Measurements from ENCODE around the gene OR52I1.

OR52I1 gene

GRCh38 chr11:4615856-4616444 is 22.1 kb downstream of the OR52I1 start:
- no peak overlapping the region for H3K4me3 ChIP-seq (ENCODE audit: low read depth in 1 of 2, low read length in 2 of 2)
- H3K4me1 ChIP-seq (ENCODE audit: control insufficient read depth in 1 of 2, insufficient read depth in 2 of 2, low read length in 2 of 2), result no peaks in the 10 kb centered on the region
- H3K27me3 ChIP-seq (ENCODE audit: low read depth, low read length), result no peaks in the 10 kb centered on the region
- H3K36me3 ChIP-seq (ENCODE audit: control insufficient read depth in 1 of 2, insufficient read depth in 2 of 2, low read length in 2 of 2), result no peaks in the 10 kb centered on the region
- H3K27ac ChIP-seq (ENCODE audit: low read length), result no peak overlapping the region
- H3K9me3 ChIP-seq (ENCODE audit: control insufficient read depth in 1 of 2, low read length in 2 of 2), result no peaks in the 10 kb centered on the region

DNA sequence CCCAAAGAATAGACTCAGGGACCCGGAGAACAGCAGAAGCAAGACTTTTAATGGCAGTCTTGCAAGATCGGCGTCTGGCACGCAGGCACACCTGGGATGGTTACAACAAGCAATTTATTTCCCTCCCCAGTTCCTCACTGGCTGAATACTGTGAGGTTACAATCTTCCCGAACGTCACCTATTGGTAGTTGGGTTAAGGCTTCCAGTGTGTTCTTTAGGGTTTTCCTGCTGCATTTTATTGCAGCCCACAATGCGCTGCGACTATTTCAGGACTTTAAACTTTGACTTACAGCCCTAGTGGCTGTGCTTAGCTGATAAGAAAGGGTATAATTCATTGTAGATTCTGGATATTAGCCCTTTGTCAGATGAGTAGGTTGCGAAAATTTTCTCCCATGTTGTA is 25.7 kb downstream of the OR52I1 start:
- Histone ChIP-seq H3K4me1 (ENCODE audit: control insufficient read depth in 1 of 2, insufficient read depth in 2 of 2, low read length in 2 of 2) (no peaks in the 10 kb centered on the region), H3K36me3 (ENCODE audit: control insufficient read depth in 1 of 2, insufficient read depth in 2 of 2, low read length in 2 of 2) (no peaks in the 10 kb centered on the region), H3K27ac (ENCODE audit: low read length) (no peak overlapping the region), H3K27me3 (ENCODE audit: low read depth, low read length) (no peaks in the 10 kb centered on the region), H3K4me3 (ENCODE audit: low read depth in 1 of 2, low read length in 2 of 2) (no peak overlapping the region), H3K9me3 (ENCODE audit: control insufficient read depth in 1 of 2, low read length in 2 of 2) (no peaks in the 10 kb centered on the region)

DNA sequence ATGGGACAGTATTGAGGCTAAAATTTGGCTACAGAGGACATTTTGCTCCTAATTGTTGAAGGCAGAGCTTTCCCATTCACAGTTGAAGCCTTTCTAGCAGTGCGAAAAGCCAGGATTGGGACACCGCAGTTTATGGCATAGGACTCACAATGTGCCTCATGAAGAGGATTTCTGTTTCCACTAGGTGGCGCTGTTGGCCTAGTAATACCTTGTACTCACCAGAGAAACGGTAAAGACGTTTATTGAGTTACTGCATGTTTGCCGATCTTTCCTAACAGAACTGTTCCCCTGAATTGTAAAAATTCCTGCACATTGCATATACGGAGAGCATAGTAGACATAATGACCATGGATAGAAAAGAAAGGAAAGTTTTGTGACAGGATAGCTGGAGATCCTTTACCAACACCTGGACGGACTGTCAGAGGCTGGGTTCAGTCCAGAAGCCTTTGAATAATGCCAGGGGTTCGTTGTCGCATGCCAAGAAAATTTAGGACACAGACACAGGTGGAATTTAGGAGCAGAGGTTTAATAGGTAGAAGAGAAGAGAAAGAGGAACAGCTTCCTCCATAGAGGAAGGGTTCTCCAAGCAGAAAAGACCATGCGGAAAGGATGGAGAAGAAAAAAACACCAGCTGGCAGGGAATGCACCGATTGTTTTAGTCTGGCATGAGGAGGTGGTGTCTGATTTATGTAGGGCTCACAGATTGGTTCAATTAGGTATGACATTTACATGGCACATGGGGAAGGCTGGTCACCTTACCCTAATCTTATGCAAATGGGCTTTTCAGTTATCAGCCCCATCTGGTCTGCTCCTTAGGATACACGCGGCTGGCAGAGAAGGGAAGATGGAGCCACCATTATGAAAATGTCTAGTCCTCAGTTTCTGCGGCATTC is 32.6 kb downstream of the OR52I1 start:
- Histone ChIP-seq H3K9me3 (ENCODE audit: control insufficient read depth in 1 of 2, low read length in 2 of 2) (peaks cover 0 to 14% of the 10 kb centered on the region in 2 donors), H3K4me1 (ENCODE audit: control insufficient read depth in 1 of 2, insufficient read depth in 2 of 2, low read length in 2 of 2) (no peaks in the 10 kb centered on the region), H3K27ac (ENCODE audit: low read length) (no peak overlapping the region), H3K4me3 (ENCODE audit: low read depth in 1 of 2, low read length in 2 of 2) (no peak overlapping the region), H3K36me3 (ENCODE audit: control insufficient read depth in 1 of 2, insufficient read depth in 2 of 2, low read length in 2 of 2) (no peaks in the 10 kb centered on the region), H3K27me3 (ENCODE audit: low read depth, low read length) (no peaks in the 10 kb centered on the region)

- H3K4me3 ChIP-seq (ENCODE audit: low read depth in 1 of 2, low read length in 2 of 2), result no peak overlapping the region
- H3K4me1 ChIP-seq (ENCODE audit: control insufficient read depth in 1 of 2, insufficient read depth in 2 of 2, low read length in 2 of 2), result no peaks in the 10 kb centered on the region
- H3K27me3 ChIP-seq (ENCODE audit: low read depth, low read length), result no peaks in the 10 kb centered on the region
- H3K9me3 ChIP-seq (ENCODE audit: control insufficient read depth in 1 of 2, low read length in 2 of 2), result no peaks in the 10 kb centered on the region
- no peaks in the 10 kb centered on the region for H3K36me3 ChIP-seq (ENCODE audit: control insufficient read depth in 1 of 2, insufficient read depth in 2 of 2, low read length in 2 of 2)
- no peak overlapping the region for H3K27ac ChIP-seq (ENCODE audit: low read length)
These were observed 42.3 kb downstream of the OR52I1 start for GRCh38 chr11:4636136-4636535.

- Histone ChIP-seq H3K4me3 (ENCODE audit: low read depth in 1 of 2, low read length in 2 of 2) (peak within 1 kb of the TSS; percentile 51 to 55), H3K4me1 (ENCODE audit: control insufficient read depth in 1 of 2, insufficient read depth in 2 of 2, low read length in 2 of 2) (no peaks in the 10 kb centered on the region), H3K27ac (ENCODE audit: low read length) (no peak within 1 kb of the TSS), H3K27me3 (ENCODE audit: low read depth, low read length) (no peaks in the 10 kb centered on the region), H3K9me3 (ENCODE audit: control insufficient read depth in 1 of 2, low read length in 2 of 2) (no peaks in the 10 kb centered on the region), H3K36me3 (ENCODE audit: control insufficient read depth in 1 of 2, insufficient read depth in 2 of 2, low read length in 2 of 2) (no peaks in the 10 kb centered on the region)
These were observed 43.3 kb downstream of the OR52I1 start, which contains the start of gene OR51D1 for GRCh38 chr11:4636962-4637661. OR51D1 (plus strand) TSS chr11:4637477; CDS start chr11:4639791, 2,314 bp downstream.

DNA sequence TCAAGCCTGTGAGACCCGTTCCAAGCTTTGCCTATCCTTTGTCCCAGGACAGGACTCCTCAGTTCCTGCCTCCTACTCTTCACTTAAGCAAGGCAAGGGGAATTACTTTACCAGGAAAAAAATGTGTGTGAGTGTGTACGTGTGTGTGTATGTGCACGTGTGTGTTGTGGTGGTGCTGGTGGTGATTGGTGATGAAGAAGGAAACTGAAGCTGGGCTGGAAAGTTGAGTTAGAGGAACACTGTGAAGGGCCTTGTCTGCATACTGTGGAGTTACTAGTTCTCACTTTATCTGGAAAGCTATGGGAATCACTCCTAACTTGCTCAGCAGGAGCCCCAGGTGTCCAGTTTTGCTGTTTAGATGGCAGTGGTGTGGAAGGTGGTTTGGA is 43.8 kb downstream of the OR52I1 start:
- H3K27me3 ChIP-seq (ENCODE audit: low read depth, low read length), result no peaks in the 10 kb centered on the region
- H3K4me1 ChIP-seq (ENCODE audit: control insufficient read depth in 1 of 2, insufficient read depth in 2 of 2, low read length in 2 of 2), result no peaks in the 10 kb centered on the region
- H3K27ac ChIP-seq (ENCODE audit: low read length), result no peak overlapping the region
- no peaks in the 10 kb centered on the region for H3K36me3 ChIP-seq (ENCODE audit: control insufficient read depth in 1 of 2, insufficient read depth in 2 of 2, low read length in 2 of 2)
- no peaks in the 10 kb centered on the region for H3K9me3 ChIP-seq (ENCODE audit: control insufficient read depth in 1 of 2, low read length in 2 of 2)
- no peak overlapping the region for H3K4me3 ChIP-seq (ENCODE audit: low read depth in 1 of 2, low read length in 2 of 2)

DNA sequence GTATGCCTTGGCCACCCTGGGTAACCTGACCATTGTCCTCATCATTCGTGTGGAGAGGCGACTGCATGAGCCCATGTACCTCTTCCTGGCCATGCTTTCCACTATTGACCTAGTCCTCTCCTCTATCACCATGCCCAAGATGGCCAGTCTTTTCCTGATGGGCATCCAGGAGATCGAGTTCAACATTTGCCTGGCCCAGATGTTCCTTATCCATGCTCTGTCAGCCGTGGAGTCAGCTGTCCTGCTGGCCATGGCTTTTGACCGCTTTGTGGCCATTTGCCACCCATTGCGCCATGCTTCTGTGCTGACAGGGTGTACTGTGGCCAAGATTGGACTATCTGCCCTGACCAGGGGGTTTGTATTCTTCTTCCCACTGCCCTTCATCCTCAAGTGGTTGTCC is 46.1 kb downstream of the OR52I1 start:
- no peaks in the 10 kb centered on the region for H3K27me3 ChIP-seq (ENCODE audit: low read depth, low read length)
- peaks cover 0 to 7% of the 10 kb centered on the region in 2 donors for H3K4me1 ChIP-seq (ENCODE audit: control insufficient read depth in 1 of 2, insufficient read depth in 2 of 2, low read length in 2 of 2)
- no peaks in the 10 kb centered on the region for H3K36me3 ChIP-seq (ENCODE audit: control insufficient read depth in 1 of 2, insufficient read depth in 2 of 2, low read length in 2 of 2)
- no peaks in the 10 kb centered on the region for H3K9me3 ChIP-seq (ENCODE audit: control insufficient read depth in 1 of 2, low read length in 2 of 2)
- H3K27ac ChIP-seq (ENCODE audit: low read length), result no peak overlapping the region
- H3K4me3 ChIP-seq (ENCODE audit: low read depth in 1 of 2, low read length in 2 of 2), result no peak overlapping the region

GRCh38 chr11:4641501-4641900 is 47.7 kb downstream of the OR52I1 start:
- Histone ChIP-seq H3K4me1 (ENCODE audit: control insufficient read depth in 1 of 2, insufficient read depth in 2 of 2, low read length in 2 of 2) (peaks cover 0 to 12% of the 10 kb centered on the region in 2 donors), H3K27me3 (ENCODE audit: low read depth, low read length) (no peaks in the 10 kb centered on the region), H3K36me3 (ENCODE audit: control insufficient read depth in 1 of 2, insufficient read depth in 2 of 2, low read length in 2 of 2) (no peaks in the 10 kb centered on the region), H3K27ac (ENCODE audit: low read length) (no peak overlapping the region), H3K9me3 (ENCODE audit: control insufficient read depth in 1 of 2, low read length in 2 of 2) (no peaks in the 10 kb centered on the region), H3K4me3 (ENCODE audit: low read depth in 1 of 2, low read length in 2 of 2) (no peak overlapping the region)

DNA sequence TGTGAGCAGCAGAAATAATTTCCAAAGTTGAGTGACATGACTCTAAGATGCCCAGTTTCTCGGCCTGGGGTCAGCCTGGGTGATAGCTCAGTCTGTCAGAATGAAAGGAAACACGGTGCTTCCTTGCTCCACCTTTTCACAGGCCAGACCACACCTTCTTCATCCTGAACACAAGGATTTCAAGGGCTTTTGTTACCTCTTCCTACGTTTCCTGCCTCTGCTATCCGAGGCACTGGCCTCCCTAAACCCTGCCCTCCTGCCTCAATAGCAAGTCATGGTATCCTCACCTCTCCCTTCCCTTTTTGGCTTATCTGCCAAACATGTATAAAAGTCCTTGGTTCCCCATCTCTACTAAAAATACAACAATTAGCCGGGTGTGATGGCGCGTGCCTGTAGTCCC is 48.2 kb downstream of the OR52I1 start:
- Histone ChIP-seq H3K27me3 (ENCODE audit: low read depth, low read length) (no peaks in the 10 kb centered on the region), H3K36me3 (ENCODE audit: control insufficient read depth in 1 of 2, insufficient read depth in 2 of 2, low read length in 2 of 2) (no peaks in the 10 kb centered on the region), H3K4me3 (ENCODE audit: low read depth in 1 of 2, low read length in 2 of 2) (no peak overlapping the region), H3K9me3 (ENCODE audit: control insufficient read depth in 1 of 2, low read length in 2 of 2) (no peaks in the 10 kb centered on the region), H3K4me1 (ENCODE audit: control insufficient read depth in 1 of 2, insufficient read depth in 2 of 2, low read length in 2 of 2) (peaks cover 0 to 16% of the 10 kb centered on the region in 2 donors), H3K27ac (ENCODE audit: low read length) (no peak overlapping the region)

GRCh38 chr11:4643076-4643475 is 49.2 kb downstream of the OR52I1 start:
- H3K27me3 ChIP-seq (ENCODE audit: low read depth, low read length), result no peaks in the 10 kb centered on the region
- H3K36me3 ChIP-seq (ENCODE audit: control insufficient read depth in 1 of 2, insufficient read depth in 2 of 2, low read length in 2 of 2), result no peaks in the 10 kb centered on the region
- H3K4me1 ChIP-seq (ENCODE audit: control insufficient read depth in 1 of 2, insufficient read depth in 2 of 2, low read length in 2 of 2), result peaks cover 0 to 20% of the 10 kb centered on the region in 2 donors
- H3K27ac ChIP-seq (ENCODE audit: low read length), result no peak overlapping the region
- H3K9me3 ChIP-seq (ENCODE audit: control insufficient read depth in 1 of 2, low read length in 2 of 2), result no peaks in the 10 kb centered on the region
- H3K4me3 ChIP-seq (ENCODE audit: low read depth in 1 of 2, low read length in 2 of 2), result no peak overlapping the region

DNA sequence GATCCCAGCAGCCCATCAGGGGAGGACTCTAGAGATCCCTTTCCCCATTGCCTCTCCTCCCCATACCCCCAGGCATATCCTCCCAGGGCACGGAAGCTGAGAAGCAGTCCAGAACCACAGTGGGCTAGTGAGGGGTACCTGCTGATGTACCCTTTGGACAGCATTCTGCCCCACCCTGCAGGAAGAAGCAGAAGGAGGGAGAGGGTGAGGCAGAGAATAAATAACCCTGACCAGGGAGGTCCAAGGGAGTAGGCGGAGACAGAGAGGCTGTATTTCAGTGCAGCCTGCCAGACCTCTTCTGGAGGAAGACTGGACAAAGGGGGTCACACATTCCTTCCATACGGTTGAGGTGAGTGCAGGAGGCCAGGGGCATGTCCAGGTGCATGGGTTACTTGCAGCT is 49.8 kb downstream of the OR52I1 start, which contains the start of gene OR51E1:
OR51E1 (plus strand) TSS at position 301 of the 400 bp plus-strand sequence. CDS start 8,545 bp downstream, outside the sequence.
- H3K27me3 ChIP-seq (ENCODE audit: low read depth, low read length), result no peaks in the 10 kb centered on the region
- H3K4me1 ChIP-seq (ENCODE audit: control insufficient read depth in 1 of 2, insufficient read depth in 2 of 2, low read length in 2 of 2), result peaks cover 0 to 20% of the 10 kb centered on the region in 2 donors
- no peaks in the 10 kb centered on the region for H3K36me3 ChIP-seq (ENCODE audit: control insufficient read depth in 1 of 2, insufficient read depth in 2 of 2, low read length in 2 of 2)
- H3K9me3 ChIP-seq (ENCODE audit: control insufficient read depth in 1 of 2, low read length in 2 of 2), result no peaks in the 10 kb centered on the region
- no peak within 1 kb of the TSS for H3K27ac ChIP-seq (ENCODE audit: low read length)
- H3K4me3 ChIP-seq (ENCODE audit: low read depth in 1 of 2, low read length in 2 of 2), result no peak within 1 kb of the TSS

Measured in muscle layer of duodenum (tissue), 2 donors.